Measurements from ENCODE around the gene PALMD.

Gene PALMD

DNA sequence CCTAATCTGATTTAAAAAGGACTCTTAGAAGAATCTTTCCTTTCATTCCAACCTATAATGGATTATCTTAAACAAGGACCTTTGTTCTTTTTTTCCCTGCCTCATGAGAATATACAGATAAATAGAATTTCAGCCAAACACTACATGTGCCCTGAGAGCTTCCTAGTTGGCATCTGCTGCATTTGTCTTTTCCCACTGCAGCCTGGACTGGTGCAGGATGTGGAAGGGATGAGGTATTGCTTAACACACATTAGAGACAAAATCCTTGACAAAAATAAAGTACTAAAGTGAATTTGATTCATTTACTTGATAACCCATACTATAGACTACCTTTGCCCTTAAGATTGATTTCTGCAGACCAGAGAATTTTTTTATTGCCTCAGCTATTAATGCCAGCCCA, 59.5 kb downstream of the PALMD start:
- TF ChIP-seq, protein P1, sequence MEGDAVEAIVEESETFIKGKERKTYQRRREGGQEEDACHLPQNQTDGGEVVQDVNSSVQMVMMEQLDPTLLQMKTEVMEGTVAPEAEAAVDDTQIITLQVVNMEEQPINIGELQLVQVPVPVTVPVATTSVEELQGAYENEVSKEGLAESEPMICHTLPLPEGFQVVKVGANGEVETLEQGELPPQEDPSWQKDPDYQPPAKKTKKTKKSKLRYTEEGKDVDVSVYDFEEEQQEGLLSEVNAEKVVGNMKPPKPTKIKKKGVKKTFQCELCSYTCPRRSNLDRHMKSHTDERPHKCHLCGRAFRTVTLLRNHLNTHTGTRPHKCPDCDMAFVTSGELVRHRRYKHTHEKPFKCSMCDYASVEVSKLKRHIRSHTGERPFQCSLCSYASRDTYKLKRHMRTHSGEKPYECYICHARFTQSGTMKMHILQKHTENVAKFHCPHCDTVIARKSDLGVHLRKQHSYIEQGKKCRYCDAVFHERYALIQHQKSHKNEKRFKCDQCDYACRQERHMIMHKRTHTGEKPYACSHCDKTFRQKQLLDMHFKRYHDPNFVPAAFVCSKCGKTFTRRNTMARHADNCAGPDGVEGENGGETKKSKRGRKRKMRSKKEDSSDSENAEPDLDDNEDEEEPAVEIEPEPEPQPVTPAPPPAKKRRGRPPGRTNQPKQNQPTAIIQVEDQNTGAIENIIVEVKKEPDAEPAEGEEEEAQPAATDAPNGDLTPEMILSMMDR (IDR thresholded peaks at IDR 0.05; ENCODE audit: borderline replicate concordance, insufficient read depth, low read depth, low read length), result no peak
- H3K4me3 ChIP-seq (ENCODE audit: low read depth, low read length), result no peak overlapping the region

DNA sequence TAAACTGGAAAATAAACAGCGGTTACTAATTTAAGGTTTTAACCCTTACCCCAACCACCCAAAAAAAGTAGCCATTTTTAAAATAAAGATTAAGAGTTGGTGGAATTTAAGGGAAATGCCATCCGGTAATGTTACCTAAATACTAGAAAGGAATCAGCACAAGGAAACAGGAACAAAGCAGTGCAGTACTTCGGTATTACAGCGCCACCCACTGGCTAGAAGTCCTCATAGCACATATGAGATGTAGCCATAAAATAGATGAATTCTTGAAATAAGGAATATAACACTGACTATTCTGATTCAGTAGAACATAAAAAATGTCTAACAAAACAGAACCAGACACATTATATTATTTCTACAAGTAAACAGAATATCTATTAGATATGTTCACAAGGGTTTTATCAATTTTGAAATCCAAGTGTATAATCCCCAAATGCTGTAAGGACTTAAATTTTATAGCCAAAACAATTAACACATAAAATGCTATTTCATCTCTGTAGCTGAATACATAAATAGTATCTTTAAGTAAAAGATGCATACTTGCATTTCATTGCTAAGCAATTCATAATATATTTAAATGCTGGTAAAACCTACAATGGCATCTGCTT, 61.7 kb downstream of the PALMD start:
- TF ChIP-seq, protein P1 (IDR thresholded peaks at IDR 0.05; ENCODE audit: borderline replicate concordance, insufficient read depth, low read depth, low read length), result peak; percentile 72; the same call in 1 of the 2 replicates
- H3K4me3 ChIP-seq (ENCODE audit: low read depth, low read length), result no peak overlapping the region

GRCh38 chr1:99710994-99711393, 65.1 kb downstream of the PALMD start:
- TF ChIP-seq, protein P1 (IDR thresholded peaks at IDR 0.05; ENCODE audit: borderline replicate concordance, insufficient read depth, low read depth, low read length), result no peak
- H3K4me3 ChIP-seq (ENCODE audit: low read depth, low read length), result no peak overlapping the region

DNA sequence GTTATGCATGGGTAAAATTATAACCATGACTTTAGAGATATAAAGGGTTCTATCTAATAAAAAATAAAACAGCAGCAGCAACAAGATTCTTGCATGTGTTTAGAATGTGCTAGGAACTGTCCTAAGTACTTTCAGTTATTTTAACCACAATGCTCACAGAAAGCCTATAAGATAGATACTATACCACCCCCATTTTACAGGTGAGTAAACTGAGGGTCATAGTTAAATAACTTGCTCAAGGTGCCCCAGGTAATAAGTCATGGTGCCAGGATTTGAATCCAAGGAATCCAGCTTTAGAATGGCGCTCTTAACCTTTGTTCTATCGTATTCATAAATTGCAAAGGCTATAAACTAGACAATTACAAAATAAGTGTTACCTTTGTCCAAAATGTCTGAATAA, 67.1 kb downstream of the PALMD start:
- TF ChIP-seq, protein P1 (IDR thresholded peaks at IDR 0.05; ENCODE audit: borderline replicate concordance, insufficient read depth, low read depth, low read length), result no peak
- no peak overlapping the region for H3K4me3 ChIP-seq (ENCODE audit: low read depth, low read length)

DNA sequence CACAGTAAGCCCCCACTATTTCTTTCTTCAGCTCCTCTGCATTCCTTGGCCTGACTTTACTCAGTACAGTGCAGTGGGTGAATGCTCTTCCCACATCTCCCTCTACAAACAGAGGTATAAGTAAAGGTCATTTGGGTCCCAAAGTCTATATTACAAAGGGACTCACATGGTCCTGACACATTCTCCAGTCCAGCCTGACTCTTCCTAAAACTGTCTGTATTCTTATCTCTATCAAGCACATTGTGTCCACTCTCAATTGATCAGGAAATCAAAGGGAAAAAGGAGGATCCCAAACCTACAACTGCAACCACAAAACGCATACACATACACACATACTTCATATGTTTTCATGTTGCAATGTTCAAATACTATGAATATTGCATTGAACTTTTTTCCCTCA, 71.1 kb downstream of the PALMD start:
- TF ChIP-seq, protein P1 (IDR thresholded peaks at IDR 0.05; ENCODE audit: borderline replicate concordance, insufficient read depth, low read depth, low read length), result no peak
- H3K4me3 ChIP-seq (ENCODE audit: low read depth, low read length), result no peak overlapping the region

GRCh38 chr1:99723251-99723650, 77.3 kb downstream of the PALMD start:
- TF ChIP-seq, protein P1 (IDR thresholded peaks at IDR 0.05; ENCODE audit: borderline replicate concordance, insufficient read depth, low read depth, low read length), result no peak
- H3K4me3 ChIP-seq (ENCODE audit: low read depth, low read length), result no peak overlapping the region

GRCh38 chr1:99725996-99726395, 80.1 kb downstream of the PALMD start:
- no peak overlapping the region for H3K4me3 ChIP-seq (ENCODE audit: low read depth, low read length)
- TF ChIP-seq, protein P1 (IDR thresholded peaks at IDR 0.05; ENCODE audit: borderline replicate concordance, insufficient read depth, low read depth, low read length), result no peak

Measured in GM12875 (cell line).